Spleen (tissue), 7 donors: Measurements from ENCODE around the gene LDB2.

ENCODE experiments used
- POLR2A ChIP-seq, 3 donors: fragments of 450-650 bp; IDR thresholded peaks; one replicate each; pipeline ENCODE4 v1.5.1; 2017; ENCODE audit warnings: antibody characterized with exemption in 3 of 3, mild to moderate bottlenecking in 1 of 3
- POLR2AphosphoS5 ChIP-seq, 3 donors: sonication (generic); formaldehyde crosslinking; IDR thresholded peaks; one replicate each; pipeline ENCODE4 v1.5.1; 2017; ENCODE audit warnings: antibody characterized with exemption in 3 of 3
- TF ChIP-seq, protein P1 (sequence below), 11 experiments: fragments of 200-600 bp in 7 of 11; fragments of 450-650 bp in 4 of 11; sonication (generic) in 4 of 11; IDR thresholded peaks in 8 of 11; conservative IDR thresholded peaks in 3 of 11; 1 replicate in 7 of 11; 2 replicates in 4 of 11; pipeline versions ENCODE4 v1.4.0 to v1.8.0; 2016 to 2021; ENCODE audit warnings: antibody characterized with exemption in 11 of 11, inconsistent platforms in 4 of 11, mild to moderate bottlenecking in 1 of 11
- donor health status: DM: no; HTN: no; CAD: no; lungs with moderate emphysema.
- donor health status: DM: no; HTN: no; CAD: no.
- donor health status: DM: no; HTN: no; CAD: no.

DNA sequence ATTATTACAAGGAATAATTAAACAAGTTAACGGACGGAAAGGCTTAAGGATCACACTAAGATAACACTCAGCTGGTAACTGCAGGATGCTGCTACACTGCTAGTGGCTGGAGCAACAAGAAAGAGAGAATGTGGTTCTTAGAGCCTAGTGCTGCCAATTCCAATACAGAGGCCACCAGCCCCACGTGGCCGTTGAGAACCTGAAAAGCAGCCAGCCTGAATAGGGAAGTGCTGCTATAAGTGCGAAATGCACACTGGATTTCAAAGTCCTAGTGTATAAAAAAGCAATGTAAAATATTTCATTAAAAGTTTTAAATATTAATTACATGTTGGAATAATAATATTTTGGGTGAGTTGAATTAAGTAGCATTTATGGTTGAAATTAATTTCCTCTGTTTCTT is 414.9 kb downstream of the LDB2 start:
- TF ChIP-seq, protein P1, sequence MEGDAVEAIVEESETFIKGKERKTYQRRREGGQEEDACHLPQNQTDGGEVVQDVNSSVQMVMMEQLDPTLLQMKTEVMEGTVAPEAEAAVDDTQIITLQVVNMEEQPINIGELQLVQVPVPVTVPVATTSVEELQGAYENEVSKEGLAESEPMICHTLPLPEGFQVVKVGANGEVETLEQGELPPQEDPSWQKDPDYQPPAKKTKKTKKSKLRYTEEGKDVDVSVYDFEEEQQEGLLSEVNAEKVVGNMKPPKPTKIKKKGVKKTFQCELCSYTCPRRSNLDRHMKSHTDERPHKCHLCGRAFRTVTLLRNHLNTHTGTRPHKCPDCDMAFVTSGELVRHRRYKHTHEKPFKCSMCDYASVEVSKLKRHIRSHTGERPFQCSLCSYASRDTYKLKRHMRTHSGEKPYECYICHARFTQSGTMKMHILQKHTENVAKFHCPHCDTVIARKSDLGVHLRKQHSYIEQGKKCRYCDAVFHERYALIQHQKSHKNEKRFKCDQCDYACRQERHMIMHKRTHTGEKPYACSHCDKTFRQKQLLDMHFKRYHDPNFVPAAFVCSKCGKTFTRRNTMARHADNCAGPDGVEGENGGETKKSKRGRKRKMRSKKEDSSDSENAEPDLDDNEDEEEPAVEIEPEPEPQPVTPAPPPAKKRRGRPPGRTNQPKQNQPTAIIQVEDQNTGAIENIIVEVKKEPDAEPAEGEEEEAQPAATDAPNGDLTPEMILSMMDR (IDR thresholded peaks at IDR 0.05 in 8 of 11, conservative IDR thresholded peaks at IDR 0.05 in 3 of 11): no peak
- TF ChIP-seq POLR2A (IDR thresholded peaks at IDR 0.05) (no peak), POLR2AphosphoS5 (IDR thresholded peaks at IDR 0.05) (no peak)
